Gastroesophageal sphincter (tissue), 3 donors: ENCODE results near the gene VTI1A.

ENCODE experiments used
- CTCF ChIP-seq, 4 experiments: fragments of 200-600 bp in 2 of 4; fragments of 450-650 bp in 2 of 4; sonication (generic) in 1 of 4; IDR thresholded peaks; one replicate each; pipeline ENCODE4 v1.5.1; 2017 to 2019; ENCODE audit warnings: antibody characterized with exemption in 4 of 4, mild to moderate bottlenecking in 2 of 4, moderate library complexity in 2 of 4
- POLR2AphosphoS5 ChIP-seq: sonication (generic); formaldehyde crosslinking; IDR thresholded peaks from one replicate; pipeline ENCODE4 v1.6.1; 2017; ENCODE audit warnings: antibody characterized with exemption

GRCh38 chr10:112678581-112678980, 231.6 kb downstream of the VTI1A start:
- TF ChIP-seq CTCF (IDR thresholded peaks at IDR 0.05) (no peak), POLR2AphosphoS5 (no peak)
